Gastrocnemius medialis (tissue), 4 donors: Measurements from ENCODE around the gene CYP20A1.
"Not testable (repeated sequence)": the region's sequence is repeated elsewhere in the genome, so short reads cannot be mapped to it uniquely, and the experiment has no call there.

Experiments used
- CTCF ChIP-seq, 5 experiments: fragments of 450-650 bp in 3 of 5; fragments of 200-600 bp in 2 of 5; sonication (generic) in 2 of 5; IDR thresholded peaks in 4 of 5; conservative IDR thresholded peaks in 1 of 5; 1 replicate in 4 of 5; 2 replicates in 1 of 5; pipeline ENCODE4 v1.5.1; 2016 to 2019; ENCODE audit warnings: antibody characterized with exemption in 5 of 5, mild to moderate bottlenecking in 3 of 5, moderate library complexity in 3 of 5
- POLR2A ChIP-seq, 2 donors: fragments of 450-650 bp; IDR thresholded peaks; one replicate each; pipeline ENCODE4 v1.6.1; 2017; ENCODE audit warnings: antibody characterized with exemption in 2 of 2, mild to moderate bottlenecking in 2 of 2, moderate library complexity in 2 of 2

DNA sequence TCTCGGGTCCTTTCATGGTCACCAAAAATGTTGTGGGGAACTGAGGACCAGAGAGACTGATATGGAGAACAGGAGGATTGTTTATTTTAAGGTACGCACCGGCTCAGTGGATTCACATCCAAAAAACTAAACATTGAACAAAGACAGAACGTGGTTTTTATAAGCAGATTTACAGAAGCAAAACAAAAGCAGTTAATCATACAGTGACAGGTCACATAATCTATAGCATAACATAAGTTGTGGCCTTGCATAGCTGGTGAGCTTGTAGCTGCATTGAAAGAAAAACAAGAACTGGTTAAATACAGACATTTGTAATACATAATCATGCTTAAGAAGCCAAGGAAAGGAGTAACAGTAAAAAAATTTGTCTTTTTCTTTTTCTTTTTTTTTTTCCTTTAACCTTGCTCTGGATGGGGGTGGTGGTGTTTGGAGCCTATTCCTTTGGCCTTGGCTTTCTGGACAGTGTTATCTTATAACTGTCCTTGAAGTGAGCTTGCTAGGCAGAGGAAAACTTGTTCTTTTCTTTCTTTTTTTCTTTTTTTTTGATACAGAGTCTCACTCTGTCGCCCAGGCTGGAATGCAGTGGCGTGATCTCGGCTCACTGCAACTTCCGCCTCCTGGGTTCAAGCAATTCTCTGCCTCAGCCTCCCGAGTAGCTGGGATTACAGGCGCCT lies 14.7 kb downstream of the CYP20A1 start:
- not testable (repeated sequence) for TF ChIP-seq CTCF (IDR thresholded peaks at IDR 0.05 in 4 of 5, conservative IDR thresholded peaks at IDR 0.05 in 1 of 5); POLR2A (IDR thresholded peaks at IDR 0.05)
